CD4-positive, alpha-beta T cell treated with Interleukin-12 subunit alpha and Interleukin-12 subunit beta, for 1 hour (primary cell): ENCODE data around the gene GRAMD2B.
A peak's percentile ranks its signal among the peaks of the same experiment; 100 is the strongest.

Experiments used
- DNase-seq: peaks from one replicate; pipeline ENCODE4 v3.0.0-alpha.2; 2020

Gene GRAMD2B

DNA sequence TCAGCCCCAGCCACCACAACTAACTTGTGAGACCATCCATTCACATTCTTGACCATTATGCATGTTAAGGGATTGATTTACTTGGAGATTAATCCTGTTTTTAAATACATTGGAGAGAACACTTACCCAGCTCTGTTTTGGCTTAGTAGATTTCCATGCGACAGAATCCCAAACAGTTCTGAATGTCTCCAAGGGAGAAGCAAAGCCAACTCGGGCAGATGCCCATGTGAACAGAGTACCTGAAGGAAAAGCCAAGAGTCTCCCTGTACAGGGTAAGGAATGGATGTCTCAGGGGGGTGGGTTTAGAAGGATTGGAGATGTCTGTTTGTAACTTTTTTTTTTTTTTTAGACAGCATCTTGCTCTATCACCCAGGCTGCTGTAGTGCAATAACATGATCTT, 61.0 kb downstream of the GRAMD2B start:
- no peak for DNase-seq

DNA sequence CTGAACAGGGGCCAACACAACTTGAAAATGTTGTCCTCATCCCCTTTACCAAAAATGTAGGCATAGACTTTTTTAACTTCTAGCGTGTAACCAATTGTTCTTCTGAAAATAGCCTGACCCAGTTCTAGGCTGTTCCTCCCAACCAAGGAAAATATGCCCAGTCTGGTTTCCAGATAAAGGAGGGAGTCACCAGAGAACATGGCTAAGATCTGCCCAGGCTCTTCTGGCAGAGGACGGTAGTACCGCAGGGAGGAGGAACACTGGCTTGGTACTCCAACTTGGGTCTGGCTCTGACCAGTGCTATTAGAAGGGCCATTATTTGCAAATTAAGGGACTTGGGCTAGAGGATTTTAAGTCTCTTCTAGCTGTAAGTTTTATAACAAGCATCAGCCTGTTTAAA, 63.1 kb downstream of the GRAMD2B start:
- no peak for DNase-seq

GRCh38 chr5:126487596-126487995, 64.4 kb downstream of the GRAMD2B start:
- DNase-seq: no peak

DNA sequence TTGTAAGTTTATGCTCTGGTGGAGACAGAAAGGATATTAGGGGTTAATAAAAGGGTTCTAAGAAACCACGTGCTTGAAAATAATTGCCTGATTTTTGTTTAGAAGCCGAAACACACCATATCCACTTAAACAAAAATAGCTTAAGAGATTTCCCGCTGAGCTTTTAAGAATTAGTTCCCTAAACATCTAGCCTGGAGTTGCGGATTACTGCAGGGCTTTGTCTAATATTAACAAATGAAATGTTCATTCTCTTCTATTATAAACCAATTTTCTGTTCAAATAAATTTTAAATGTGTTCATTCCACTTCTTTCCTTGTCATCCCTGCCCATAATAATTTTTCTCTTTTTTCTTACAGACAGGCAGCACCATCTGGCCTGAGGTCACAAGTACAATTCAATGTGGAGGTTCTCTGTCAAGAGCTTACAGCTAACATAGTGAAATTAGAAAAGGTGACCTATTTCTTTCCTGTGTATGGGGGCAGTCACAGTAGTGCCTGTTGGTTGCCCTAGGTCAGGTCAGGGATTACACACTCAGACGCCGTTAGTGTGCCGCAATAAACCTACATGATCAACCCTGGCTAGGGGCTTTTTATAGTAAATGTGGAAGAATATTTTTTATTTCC, 65.3 kb downstream of the GRAMD2B start:
- DNase-seq: no peak

DNA sequence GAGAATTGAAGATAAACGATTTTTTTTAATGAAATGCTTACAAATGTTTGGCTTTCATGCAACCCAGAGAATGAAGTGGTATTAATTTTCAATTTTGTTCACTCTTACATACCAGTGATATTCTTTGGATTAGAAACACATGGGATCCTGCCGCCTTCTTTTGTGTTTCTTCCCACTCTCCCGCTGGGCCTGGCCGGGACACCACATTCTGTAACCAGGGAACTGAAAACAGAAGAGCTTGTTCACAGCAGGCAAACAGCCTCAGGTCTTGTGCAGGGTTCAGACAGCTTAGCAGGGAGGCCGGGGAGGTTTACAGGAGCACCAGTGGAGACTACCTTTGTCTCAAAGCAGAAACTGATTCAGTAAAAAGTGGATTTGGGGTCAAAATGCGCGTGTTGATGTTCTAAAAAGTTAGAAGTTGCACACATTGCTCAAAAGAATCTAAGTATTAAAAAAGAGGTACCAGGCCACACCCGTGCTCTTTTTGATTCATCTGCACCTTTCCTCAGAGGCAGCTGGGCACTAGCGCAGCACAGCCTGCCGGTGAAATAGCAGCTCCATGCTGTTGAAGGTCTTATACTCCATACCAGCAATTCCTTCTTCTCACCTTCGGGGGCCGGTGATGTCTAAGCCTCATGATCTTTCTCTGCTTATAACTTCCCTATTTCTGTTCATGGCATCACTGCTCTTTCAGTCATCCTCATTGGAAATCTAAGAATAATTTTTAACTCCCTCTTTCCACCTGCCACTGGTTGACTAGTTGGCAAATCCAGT, 67.1 kb downstream of the GRAMD2B start:
- no peak for DNase-seq

- DNase-seq: peak; percentile 7
Observed at GRCh38 chr5:126492939-126493338, 69.7 kb downstream of the GRAMD2B start.

- DNase-seq: no peak
Observed at GRCh38 chr5:126494393-126494792, 71.2 kb downstream of the GRAMD2B start.

- no peak for DNase-seq
Observed at GRCh38 chr5:126497506-126497905, 74.3 kb downstream of the GRAMD2B start.

DNA sequence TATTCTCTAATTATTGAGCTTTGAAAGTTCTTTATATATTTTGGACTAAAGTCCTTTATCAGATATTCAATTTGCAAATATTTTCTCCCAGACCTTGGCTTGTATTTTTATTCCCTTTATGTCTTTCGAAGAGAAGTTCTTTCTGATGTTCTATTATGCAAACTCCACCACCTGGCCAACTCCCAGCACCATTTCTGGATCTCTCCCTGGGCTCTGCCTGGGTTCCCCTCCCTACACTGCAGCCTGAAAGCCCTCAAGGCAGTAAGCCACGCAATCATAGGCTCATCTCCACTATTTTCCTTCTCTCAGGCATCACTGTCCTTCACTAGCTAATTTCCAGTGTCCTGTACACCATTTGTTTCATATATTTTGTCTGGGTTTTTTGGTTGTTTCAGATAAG, 76.1 kb downstream of the GRAMD2B start:
- no peak for DNase-seq

- peak; percentile 66 for DNase-seq
Observed at GRCh38 chr5:126499853-126500342, 76.7 kb downstream of the GRAMD2B start.

DNA sequence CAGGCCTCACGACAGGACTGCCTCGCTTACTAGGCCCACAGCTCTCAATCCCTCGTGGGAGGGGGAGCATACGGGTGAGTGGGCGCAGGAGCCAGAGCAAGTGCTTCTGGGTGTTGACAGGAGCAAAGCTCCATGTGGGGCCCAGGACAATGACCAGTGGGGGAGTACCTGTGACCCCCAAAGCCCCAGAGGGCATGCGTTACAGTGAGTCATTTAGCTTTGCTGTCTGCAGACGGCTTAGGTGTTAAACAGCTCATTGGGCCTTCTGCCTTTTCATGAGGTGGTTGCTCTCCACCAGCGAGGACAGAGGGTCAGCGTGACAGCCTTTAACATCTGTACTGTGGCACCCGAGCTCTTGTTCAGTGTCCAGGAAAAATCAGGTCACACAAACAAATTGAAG, 78.2 kb downstream of the GRAMD2B start:
- no peak for DNase-seq

DNA sequence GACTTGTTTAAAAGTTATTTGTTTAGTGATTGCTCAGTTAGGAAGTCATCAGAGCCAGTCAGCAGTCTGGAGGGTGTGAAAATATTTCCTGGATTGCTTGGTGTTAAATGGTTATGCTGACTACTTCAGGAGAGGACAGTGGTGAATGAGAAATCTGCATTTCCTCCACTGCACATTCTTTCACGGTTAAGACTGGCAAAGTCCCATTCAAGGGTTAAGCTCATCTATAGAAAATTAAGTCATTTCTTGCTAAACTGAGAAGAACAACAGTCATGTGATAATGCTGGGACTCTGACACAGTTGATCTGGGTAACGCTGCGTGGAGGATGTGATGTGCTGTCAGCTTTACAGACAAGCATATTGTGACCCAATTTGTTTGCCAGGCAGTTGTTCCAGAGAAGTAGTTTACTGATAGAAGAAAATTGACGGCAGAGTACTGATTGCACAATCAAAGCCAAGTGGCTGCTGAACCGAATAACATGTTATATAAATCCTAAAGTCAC, 80.4 kb downstream of the GRAMD2B start:
- DNase-seq: peak; percentile 5

DNA sequence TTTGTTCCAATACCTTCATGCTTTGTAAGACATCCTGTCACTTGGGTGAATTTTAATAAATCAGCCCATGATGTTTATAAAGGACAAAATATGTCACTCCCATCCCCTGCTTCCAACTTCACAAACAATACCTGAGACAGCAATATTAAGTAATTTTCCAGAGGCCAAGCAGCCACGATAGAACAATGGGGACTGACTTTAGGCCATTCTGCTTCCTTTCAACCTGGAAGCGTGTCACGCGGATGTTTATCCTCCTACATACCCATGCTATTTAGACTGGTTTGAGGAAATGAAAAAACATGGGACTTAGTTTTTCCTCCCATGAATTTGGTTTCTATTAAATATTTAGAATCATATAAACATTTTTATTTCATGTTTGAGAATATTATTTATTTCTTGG, 82.9 kb downstream of the GRAMD2B start:
- DNase-seq: no peak

DNA sequence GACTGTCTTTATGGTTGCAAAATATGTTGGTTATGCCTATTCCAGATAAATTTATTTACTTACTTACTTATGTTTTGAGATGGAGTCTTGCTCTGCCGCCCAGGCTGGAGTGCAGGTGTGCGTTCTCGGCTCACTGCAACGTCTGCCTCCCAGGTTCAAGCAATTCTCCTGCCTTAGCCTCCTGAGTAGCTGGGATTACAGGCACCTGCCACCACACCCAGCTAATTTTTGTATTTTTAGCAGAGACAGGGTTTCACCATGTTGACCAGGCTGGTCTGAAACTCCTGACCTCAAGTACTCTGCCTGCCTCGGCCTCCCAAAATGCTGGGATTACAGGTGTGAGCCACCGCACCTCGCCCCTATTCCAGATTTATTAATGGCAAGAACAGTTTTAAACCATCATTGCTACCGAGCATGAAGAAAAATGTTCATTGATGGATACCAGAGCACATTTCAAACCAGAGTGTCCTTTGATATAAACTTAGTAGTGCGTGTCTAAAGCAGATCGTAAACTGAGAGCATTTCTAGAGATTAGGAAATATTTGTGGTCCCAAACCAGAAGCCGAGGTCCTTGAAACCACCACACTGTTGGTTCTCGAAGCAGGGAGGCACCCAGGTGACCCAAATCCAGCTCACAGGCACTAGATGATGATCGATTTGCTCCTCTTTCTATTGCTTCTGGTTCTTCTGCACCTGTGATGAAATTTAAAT, 85.2 kb downstream of the GRAMD2B start:
- DNase-seq: no peak

DNA sequence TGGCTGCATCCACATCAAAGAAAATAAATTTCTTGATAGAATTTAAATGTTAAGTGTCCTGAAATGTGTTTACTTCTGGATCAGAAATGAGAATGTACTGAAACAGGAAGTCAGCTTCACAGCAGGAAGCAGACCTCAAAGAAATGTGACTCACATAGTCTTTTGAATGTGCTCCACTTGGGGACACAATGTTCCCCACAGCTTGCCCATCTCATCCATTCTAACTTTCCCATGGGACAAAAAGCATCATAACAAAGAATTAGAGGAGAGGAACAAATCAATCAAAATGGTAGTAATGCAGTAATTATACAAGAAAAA, 85.7 kb downstream of the GRAMD2B start:
- DNase-seq: peak; percentile 40

DNA sequence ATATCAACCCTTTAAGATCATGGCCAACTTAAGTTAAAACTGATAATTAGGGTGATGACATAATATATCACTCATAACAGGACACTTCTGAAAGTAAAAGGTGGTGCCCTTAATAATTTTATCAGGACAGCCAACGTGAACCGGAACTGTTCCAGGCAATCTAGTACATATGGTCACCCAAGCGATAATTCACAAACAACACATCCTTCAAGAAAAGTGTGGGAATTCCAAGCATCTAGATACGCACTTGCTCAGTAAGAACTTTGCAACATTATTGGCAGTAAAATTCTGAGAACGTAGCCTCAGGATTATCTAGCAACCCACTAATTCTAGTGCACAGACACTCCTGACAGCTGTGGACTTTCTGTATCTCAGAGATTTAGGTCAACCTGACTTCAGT, 86.1 kb downstream of the GRAMD2B start:
- no peak for DNase-seq

- no peak for DNase-seq
Observed at GRCh38 chr5:126511961-126512360, 88.8 kb downstream of the GRAMD2B start.

DNA sequence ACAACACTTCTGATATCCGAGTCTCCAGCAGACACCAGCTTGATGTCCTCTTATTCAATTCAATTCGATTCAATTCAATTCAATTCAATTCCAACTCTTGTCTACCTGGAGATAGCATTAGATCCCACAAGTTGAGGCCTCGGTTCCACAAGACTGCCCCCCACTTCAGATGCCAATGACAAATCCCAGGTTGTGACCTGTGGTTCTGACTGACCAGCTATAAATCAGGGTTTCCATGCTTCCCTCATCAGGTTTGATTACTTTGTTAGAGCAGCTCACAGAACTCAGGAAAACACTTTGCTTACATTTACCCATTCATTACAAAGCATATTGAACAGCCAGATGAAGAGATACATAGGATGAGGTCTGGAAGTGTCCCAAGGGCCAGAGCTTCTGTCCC, 89.2 kb downstream of the GRAMD2B start:
- DNase-seq: no peak

- DNase-seq: no peak
Observed at GRCh38 chr5:126513302-126513701, 90.1 kb downstream of the GRAMD2B start.

GRCh38 chr5:126513703-126514102, 90.5 kb downstream of the GRAMD2B start:
- DNase-seq: no peak

- DNase-seq: no peak
Observed at GRCh38 chr5:126514131-126514557, 90.9 kb downstream of the GRAMD2B start.

DNA sequence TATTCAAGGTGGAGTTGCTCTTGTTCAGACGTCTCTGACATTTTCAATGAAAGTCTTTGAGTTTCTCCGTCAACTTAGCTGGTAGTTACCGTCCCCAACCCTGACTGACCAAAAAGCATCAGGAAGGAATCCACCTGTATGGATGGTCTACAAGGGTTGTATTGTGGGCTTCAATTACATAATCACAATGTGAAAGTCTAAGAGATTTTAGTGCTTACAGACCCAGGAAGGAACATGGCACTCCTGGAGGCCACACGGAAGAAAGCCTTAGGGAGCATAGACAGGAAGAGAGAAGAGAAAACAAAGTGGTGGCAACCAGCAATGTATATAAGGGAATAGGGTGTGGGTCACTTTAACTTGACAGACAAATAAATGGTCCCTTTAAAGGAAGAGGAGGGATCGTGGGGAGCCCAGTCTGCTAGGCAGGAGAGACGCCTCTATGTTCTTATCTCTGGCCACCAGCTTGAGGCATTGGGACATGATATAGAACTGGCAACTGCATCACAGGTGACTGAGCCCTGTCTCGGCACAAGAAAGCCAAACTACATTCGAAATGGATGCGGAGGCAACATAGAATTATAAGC, 91.4 kb downstream of the GRAMD2B start:
- DNase-seq: no peak

DNA sequence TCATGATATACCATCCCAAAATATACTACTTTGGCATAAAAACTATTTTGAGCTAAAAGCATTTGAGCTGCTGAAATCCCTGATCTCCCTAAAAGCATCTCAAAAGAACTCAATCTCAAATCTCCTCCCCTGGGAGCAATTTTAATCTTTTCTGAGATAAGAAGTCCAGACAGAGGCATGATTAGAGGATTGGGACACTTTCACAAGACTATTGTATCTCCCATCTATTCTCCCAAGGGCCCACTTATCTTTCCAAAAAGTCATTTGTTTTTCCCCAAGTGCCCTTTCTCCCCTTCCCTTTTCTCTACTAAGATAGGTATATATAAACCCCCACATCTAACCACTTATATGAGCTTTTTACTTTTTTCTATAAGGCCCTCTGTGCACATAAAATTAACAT, 92.1 kb downstream of the GRAMD2B start:
- DNase-seq: no peak

- no peak for DNase-seq
Observed at GRCh38 chr5:126516133-126516532, 92.9 kb downstream of the GRAMD2B start.
